ENCODE data around the gene KCTD8. TPM values are rescaled to one million over a fixed set of nuclear protein-coding genes. Genes with fewer than 3 reads are reported as not detected.

Gene KCTD8
- total RNA-seq, 1 experiment from 2014 or later: 3.8 TPM

GRCh38 chr4:44493924-44494323 is 45.3 kb upstream of the KCTD8 start:
- no peak for TF ChIP-seq E2F1 (CRISPR knock-in tag; IDR thresholded peaks at IDR 0.05)
- TF ChIP-seq FOXP1 (CRISPR knock-in tag; IDR thresholded peaks at IDR 0.05; ENCODE audit: borderline replicate concordance): no peak
- no peak for TF ChIP-seq ARID4B (CRISPR knock-in tag; IDR thresholded peaks at IDR 0.05; ENCODE audit: borderline replicate concordance)
- no peak for TF ChIP-seq GABPB1 (CRISPR knock-in tag; IDR thresholded peaks at IDR 0.05)
- TF ChIP-seq RORB (CRISPR knock-in tag; IDR thresholded peaks at IDR 0.05): no peak
- TF ChIP-seq OVOL2 (CRISPR knock-in tag; IDR thresholded peaks at IDR 0.05; ENCODE audit: borderline replicate concordance): no peak
- no peak for TF ChIP-seq E2F4 (CRISPR knock-in tag; IDR thresholded peaks at IDR 0.05; ENCODE audit: borderline replicate concordance, low read depth)
- no peak for TF ChIP-seq ATF3 (CRISPR knock-in tag; conservative IDR thresholded peaks at IDR 0.05)
- TF ChIP-seq CBFB (CRISPR knock-in tag; IDR thresholded peaks at IDR 0.05; ENCODE audit: low read depth): no peak
- TF ChIP-seq SOX15 (CRISPR knock-in tag; IDR thresholded peaks at IDR 0.05): no peak
- no peak for TF ChIP-seq ZNF219 (CRISPR knock-in tag; IDR thresholded peaks at IDR 0.05; ENCODE audit: borderline replicate concordance)
- no peak for TF ChIP-seq MAX (CRISPR knock-in tag; IDR thresholded peaks at IDR 0.05)
- TF ChIP-seq EMX1 (CRISPR knock-in tag; IDR thresholded peaks at IDR 0.05): no peak
- no peak for TF ChIP-seq PREB (CRISPR knock-in tag; IDR thresholded peaks at IDR 0.05; ENCODE audit: borderline replicate concordance)
- no peak for TF ChIP-seq CREB1 (CRISPR knock-in tag; IDR thresholded peaks at IDR 0.05)
- DNase-seq (ENCODE audit: low spot score) (no peak), ATAC-seq (peak; percentile 79)
- ChIA-PET CTCF (interaction anchor here (0.7 to 2.9 kb wide), 9 partner anchors 13 to 1631 kb away, joined by 3 to 27 read pairs (median 4); partner anchors contain the start of gene KCTD8), POLR2A (interaction anchor here (1.1 kb wide), 1 partner anchor 45 kb away, joined by 7 read pairs; the partner anchor contains the start of gene KCTD8)
- Mint-ChIP-seq H3K4me3 (no peak overlapping the region), H3K27ac (no peak overlapping the region), H3K9me3 (peaks cover 13% of the 10 kb centered on the region), H3K4me1 (peaks cover 4% of the 10 kb centered on the region), H3K36me3 (no peaks in the 10 kb centered on the region), H3K27me3 (ENCODE audit: low read depth) (no peaks in the 10 kb centered on the region)

- ATAC-seq (no peak), DNase-seq (ENCODE audit: low spot score) (no peak)
- Mint-ChIP-seq H3K27ac (no peak overlapping the region), H3K36me3 (peaks cover 17% of the 10 kb centered on the region), H3K27me3 (ENCODE audit: low read depth) (no peaks in the 10 kb centered on the region), H3K4me1 (no peaks in the 10 kb centered on the region), H3K9me3 (peaks cover 41% of the 10 kb centered on the region), H3K4me3 (no peak overlapping the region)
- ChIA-PET CTCF (no interaction called here), POLR2A (no interaction called here)
- TF ChIP-seq SMAD4 (CRISPR knock-in tag; IDR thresholded peaks at IDR 0.05) (no peak), ZNF281 (CRISPR knock-in tag; IDR thresholded peaks at IDR 0.05) (no peak), FOXP1 (CRISPR knock-in tag; IDR thresholded peaks at IDR 0.05; ENCODE audit: borderline replicate concordance) (no peak), ZNF532 (CRISPR knock-in tag; IDR thresholded peaks at IDR 0.05; ENCODE audit: borderline replicate concordance) (no peak), MAX (CRISPR knock-in tag; IDR thresholded peaks at IDR 0.05) (no peak), TP53 (CRISPR knock-in tag; IDR thresholded peaks at IDR 0.05) (no peak)
Measured at GRCh38 chr4:44487341-44487740, 38.7 kb upstream of the KCTD8 start.
